ENCODE results near the gene TMEM248.
"Not testable (repeated sequence)": the region's sequence is repeated elsewhere in the genome, so short reads cannot be mapped to it uniquely, and the experiment has no call there.

The TMEM248 gene, protein sequence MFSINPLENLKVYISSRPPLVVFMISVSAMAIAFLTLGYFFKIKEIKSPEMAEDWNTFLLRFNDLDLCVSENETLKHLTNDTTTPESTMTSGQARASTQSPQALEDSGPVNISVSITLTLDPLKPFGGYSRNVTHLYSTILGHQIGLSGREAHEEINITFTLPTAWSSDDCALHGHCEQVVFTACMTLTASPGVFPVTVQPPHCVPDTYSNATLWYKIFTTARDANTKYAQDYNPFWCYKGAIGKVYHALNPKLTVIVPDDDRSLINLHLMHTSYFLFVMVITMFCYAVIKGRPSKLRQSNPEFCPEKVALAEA

DNA sequence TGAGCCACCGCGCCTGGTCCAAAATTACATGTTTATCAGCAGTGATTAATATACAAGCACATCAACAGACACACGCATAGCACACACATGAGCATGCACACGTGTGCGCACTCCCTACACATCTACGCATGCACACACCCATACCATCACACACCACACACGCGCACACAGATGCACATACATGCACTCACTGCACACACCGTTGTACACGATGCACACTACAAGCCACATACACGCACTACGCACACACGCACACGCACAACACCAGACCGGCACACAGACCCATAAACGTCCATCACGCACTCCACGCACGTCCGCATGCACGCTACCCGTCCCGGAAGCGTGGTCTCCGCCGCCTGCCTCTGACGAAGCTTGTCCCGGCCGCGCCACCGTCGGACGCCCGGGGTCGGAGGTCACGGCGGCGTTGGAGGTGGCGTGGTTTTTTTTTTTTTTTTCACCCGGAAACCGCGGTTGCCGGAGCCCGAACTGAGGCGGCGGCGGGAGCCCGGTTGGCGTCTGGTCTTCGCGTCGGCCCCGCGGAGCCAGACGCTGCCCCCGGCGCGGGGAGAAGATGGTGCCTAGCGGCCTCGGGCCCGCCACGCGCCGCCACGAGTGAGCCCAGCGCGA is at the start of gene TMEM248:
TMEM248 (plus strand) TSS at position 457 of the 627 bp plus-strand sequence. CDS start 20,641 bp downstream, outside the sequence.
- peak; percentile 90 to 91 for DNase-seq

GRCh38 chr7:66873476-66873875 is 47.5 kb upstream of the TMEM248 start:
- no peak for DNase-seq

DNA sequence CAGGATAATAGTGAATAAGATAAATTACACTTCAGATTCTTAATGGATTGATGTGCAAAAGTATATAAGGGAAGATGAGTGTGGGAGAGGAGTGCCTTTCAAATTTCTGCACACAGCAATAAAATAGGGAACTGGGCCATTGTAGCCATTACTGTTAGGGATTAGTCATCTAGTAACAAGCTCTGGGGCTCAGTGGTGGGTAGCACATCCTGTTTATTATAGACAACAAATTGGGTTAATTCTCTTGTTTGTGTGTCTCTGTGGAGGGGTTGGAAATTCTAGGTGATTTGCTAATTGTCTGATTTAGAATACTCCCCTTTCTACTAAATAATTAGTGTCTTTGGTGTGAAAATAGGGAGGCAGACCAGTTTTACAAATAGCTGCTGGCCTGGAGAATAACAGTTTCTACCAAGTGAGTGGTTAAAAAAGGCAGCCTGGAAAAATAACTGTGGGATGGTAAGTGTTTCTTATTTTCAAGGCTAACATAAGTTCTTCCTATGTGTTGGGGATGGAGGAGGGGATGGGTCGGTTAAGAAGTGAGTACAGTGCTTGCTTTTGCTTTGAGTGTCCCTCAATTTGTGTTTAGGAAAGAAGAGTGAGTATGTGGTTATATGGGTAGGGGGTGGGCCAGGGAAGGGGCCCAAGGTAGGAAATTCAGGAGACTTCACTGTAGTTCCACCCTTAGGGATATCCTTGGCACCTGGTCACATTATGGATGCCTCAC is 43.3 kb upstream of the TMEM248 start:
- DNase-seq: no peak

GRCh38 chr7:66878301-66878685 is 42.7 kb upstream of the TMEM248 start:
- DNase-seq: not testable (repeated sequence)

DNA sequence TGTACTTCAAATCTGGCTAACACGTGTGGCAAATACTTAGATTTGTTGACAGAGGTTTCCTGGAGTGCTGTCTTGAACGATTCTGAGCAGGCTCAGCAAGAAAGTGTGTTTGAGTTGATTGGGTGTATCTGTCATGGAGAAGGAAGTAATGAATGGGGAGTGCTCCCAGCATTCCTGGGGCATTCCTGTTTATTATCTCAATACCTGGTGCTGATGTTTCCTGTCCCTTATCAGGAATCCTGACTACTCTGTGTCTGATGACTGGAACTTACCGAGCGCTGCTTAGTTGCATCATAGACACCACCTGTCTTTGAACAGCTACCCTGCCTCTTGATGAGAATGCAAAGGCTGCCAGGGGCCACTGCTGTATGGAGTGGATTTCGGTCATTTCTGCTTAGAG is 41.0 kb upstream of the TMEM248 start:
- no peak for DNase-seq

DNA sequence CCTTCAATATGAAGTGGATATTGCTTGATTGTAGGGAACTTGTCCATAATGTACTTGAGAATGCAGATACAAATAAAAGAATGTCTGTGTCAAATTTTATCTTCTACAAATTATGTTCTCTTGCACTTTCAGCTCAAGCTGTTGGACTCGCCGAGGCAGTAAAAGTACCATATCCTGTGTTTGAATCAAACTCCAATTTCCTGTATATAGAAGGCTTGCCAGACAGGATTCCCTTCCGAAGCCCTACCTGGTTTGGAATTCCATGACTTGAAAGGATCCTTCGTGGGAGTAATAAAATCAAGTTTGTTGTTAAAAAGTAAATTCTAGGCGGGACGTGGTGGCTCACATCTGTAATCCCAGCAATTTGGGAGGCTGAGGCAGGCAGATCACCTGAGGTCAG is 40.4 kb upstream of the TMEM248 start:
- DNase-seq: not testable (repeated sequence)

GRCh38 chr7:66883716-66884115 is 37.3 kb upstream of the TMEM248 start:
- DNase-seq: no peak

GRCh38 chr7:66884556-66884955 is 36.5 kb upstream of the TMEM248 start:
- not testable (repeated sequence) for DNase-seq

GRCh38 chr7:66886152-66886551 is 34.9 kb upstream of the TMEM248 start:
- DNase-seq: no peak

DNA sequence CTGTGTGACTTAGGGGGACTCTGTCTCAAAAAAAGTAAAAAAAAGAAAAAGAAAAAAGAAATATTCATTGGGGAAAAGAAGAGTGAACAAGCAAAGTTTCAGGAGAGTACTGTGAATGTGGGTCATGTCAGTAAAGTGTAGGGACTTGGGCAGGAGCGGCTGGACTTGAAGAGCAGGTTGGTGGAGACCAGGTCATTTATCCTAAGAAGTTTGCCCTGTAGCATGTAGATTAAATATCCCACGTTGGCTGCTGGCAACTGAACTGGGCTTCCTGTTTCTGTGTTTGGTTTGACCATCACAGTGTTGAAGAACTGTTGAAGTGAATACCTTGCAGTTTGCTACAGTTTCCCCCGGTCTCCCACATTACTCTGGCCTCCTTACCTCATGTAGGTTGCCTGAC is 32.8 kb upstream of the TMEM248 start:
- DNase-seq: not testable (repeated sequence)

DNA sequence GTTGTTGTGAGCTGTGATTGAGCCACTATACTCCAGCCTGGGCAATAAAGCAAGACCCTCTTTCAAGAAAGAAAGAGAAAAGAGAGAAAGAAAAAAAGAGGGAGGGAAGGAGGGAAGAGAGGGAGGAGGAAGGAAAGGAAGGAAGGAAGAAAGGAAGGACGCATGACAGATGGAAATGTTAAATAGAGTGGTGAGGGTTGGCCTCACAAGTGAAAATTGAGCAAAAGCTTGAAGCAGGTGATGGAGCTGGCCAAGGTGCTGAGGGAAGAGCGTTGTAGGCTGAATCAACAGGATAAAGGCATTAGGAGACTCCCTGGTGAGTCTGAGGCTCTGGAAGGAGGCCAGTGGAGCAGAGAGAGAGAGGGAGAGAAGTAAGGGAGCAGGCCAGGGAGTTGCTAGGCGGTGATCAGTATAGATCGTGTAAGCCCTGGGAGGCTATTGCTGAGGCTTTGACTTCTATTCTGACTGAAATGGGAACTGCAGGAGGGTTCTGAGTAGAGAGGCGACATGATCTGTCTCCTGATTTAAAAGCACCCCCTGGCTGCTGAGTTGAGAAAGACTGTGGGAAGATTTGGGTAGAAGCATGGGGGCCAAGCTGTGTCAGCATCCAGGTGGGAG is 26.5 kb upstream of the TMEM248 start:
- DNase-seq: no peak

DNA sequence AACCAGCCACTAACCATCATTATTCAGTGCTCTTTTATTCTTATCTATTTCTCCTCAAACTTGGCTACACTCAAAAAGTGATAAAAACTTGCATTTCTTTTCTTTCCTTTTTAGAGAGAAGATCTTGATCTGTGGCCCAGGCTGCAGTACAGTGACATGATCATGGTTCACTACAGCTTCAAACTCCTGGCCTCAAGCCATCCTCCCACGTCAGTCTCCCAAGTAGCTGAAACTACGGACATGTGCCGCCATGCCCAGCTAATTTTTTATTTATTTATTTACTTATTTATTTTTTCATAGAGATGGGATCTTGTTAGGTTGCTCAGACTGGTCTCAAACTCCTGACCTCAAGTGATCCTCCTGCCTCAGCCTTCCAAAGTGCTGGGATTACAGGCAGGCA is 24.6 kb upstream of the TMEM248 start:
- no peak for DNase-seq

GRCh38 chr7:66899552-66900280 is 21.3 kb upstream of the TMEM248 start:
- no peak for DNase-seq

DNA sequence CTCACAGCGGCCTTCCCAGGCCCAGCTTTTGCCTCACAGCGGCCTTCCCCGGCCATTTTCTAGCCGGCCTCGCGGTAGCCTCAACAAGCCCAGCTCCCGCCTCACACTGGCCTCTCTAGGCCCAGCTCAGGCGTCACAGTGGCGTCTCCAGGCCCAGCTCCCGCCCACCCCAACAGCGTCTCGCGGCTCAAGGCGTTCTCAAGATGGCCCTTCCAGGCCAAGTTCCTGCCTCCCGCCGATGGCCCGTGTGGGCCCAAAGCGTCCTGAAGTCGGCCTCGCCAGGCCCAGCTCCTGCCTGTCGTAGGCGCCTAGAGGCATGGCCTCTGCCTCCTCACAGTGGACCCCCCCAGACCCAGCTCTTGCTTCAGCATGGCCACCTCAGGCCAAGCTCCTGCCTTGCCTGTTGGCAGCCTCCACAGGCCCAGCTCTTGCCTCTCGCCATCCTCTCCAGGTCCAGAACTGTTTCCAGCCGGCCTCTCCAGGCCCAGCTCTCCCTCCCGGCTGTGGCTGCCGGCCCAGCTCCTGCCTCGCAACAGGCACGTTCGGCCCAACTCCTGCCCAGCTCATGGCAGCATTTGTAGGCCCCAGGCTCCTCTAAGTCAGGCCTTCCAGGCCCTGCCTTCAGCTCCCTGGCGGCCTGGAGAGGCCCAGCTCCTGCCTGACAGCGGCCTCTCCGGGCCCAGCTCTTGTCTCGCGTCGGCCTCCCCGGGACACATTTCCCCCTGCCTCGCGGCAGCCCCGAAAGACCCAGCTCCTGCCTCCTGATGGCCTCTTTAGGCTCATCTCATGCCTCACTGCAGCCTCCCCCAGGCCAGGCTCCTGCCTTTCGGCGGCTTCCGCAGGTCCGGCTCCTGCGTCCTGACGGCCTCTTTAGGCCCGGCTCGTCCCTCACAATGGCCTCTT is 18.8 kb upstream of the TMEM248 start:
- no peak for DNase-seq

GRCh38 chr7:66902844-66903180 is 18.2 kb upstream of the TMEM248 start:
- no peak for DNase-seq

DNA sequence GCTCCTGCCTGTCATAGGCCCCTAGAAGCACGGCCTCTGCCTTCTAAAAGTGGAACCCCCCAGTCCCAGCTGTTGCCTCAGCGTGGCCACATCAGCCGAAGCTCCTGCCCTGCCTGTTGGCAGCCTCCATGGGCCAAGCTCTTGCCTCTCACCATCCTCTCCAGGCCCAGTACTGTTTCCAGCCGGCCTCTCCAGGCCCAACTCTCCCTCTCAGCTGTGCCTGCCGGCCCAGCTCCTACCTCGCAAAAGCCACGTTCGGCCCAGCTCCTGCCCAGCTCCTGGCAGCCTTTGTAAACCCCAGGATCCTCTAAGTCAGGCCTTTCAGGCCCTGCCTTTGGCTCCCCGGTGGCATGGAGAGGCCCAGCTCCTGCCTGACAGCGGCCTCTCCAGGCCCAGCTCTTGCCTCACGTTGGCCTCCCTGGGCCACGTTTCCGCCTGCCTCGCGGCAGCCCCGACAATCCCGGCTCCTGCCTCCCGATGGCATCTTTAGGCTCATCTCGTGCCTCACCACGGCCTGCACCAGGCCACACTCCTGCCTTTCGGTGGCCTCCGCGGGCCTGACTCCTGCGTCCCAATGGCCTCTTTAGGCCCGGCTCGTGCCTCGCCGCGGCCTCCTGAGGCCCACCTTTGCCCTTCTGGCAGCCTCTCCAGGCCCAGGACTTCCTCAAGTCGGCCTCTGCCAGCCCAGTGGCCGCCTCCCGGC is 17.5 kb upstream of the TMEM248 start:
- no peak for DNase-seq

DNA sequence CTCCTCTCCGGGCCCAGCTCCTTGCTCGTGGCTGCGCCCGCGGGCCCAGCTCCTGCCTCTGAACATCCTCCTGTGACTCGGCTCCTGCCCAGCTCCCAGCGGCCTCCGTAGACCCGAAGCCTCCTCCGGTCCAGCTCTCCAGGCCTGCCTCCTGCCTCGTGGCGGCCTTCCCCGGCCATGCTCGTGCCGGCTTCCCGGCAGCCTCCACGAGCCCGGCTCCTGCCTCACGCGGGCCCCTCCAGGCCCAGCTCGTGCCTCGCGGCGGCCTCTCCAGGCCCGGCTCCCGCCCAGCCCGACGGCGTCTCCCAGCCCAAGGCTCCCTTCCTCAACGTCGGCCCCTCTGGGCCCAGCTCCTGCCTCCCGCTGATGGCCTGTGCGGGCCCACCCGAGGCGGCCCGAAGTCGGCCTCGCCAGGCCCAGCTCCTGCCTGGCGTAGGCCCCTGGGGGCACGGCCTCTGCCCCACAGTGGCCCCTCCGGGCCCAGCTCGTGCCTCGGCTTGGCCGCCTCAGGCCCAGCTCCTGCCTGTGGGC is 16.9 kb upstream of the TMEM248 start:
- DNase-seq: no peak

DNA sequence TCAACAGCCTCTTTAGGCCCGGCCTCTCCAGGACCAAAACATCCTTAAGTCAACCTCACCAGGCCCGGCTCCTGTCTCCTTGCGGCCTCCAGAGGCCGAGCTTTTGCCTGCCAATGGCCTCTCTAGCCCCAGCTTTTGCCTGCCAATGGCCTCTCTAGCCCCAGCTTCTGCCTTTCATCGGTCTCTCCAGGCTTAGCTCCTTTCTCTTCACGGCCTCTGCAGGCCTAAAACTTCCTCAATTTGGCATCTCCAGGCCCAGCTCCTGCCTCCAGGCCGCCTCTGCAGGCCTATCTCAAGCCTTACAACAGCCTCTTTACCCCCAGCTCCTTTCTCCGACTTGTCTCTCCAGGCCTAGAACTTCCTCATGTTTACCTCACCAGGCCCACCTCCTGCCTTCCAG is 15.7 kb upstream of the TMEM248 start:
- DNase-seq: no peak

- no peak for DNase-seq
Measured at GRCh38 chr7:66905689-66906088, 15.3 kb upstream of the TMEM248 start.

DNA sequence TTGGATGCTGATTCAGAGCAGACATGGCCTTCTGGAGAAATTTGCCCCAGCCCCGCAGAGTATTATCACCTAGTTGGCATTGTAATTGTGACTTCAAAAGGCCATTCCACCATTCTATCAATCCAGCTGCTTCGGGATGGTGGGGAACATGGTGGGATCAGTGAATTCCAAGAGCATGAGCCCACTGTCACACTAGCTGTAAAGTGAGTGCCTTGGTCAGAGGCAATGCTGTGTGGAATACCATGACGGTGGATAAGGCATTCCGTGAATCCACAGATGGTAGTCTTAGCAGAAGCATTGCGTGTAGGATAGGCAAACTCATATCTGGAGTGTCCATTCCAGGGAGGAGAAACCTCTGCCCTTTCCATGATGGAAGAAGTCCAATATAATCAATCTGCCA is 13.3 kb upstream of the TMEM248 start:
- no peak for DNase-seq

- not testable (repeated sequence) for DNase-seq
Measured at GRCh38 chr7:66908598-66908997, 12.4 kb upstream of the TMEM248 start.

Data from activated CD4-positive, alpha-beta T cell treated with anti-CD3 and anti-CD28 coated beads for 4 hours (primary cell).